Measurements from ENCODE around the gene DLL3. TPM values are rescaled to one million over a fixed set of nuclear protein-coding genes. Genes with fewer than 3 reads are reported as not detected.

Gene DLL3
- total RNA-seq, 1 experiment from 2014 or later: 16.4 TPM

DNA sequence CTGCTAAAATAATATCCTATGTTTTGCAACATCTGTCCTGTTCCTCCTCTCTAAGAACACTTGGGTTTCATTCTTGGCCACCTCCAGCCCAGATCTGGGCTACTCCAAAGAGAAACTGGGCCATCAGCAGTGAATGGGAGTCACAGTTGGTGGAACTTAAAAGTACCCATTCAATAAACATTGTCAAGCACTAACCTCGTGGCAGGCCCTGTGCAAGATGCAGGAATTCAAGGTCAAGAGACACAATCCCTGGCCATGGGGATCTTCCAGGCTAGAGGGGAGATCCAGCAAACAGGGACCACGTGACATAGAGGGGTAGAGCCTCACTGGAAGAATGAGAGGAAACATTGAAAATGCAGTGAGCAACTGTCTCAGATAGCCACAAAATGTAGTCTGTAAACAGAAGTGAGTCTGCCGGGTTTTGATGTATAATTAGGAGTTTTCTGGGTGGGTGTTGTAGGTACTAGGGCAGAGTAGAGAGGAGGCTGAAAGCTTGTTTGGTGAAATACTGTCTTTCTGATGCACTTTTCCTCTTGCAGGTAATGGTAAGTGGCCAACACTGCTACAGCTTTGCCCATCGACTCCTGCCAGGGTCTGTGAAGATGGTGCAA lies 56.1 kb downstream of the DLL3 start:
- CTCF ChIA-PET: no interaction called here

DNA sequence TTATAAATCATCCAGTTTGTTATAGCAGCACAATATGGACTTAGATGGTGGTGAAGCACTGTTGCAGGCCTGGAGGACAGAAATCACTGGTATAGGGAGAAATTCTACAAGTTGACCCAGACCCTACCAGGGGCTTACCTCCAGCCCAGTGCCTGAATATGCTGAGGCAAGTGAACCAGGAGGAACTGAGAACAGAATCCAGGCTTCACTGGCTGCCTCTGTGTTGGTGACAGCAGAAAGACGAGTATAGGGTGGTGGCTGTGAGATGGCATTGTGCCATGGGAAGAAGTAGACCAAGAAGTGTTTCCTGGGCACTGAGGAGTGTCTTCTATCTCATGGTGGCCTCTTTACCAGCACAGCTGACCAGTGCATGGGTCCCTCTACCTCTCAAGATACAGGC lies 57.1 kb downstream of the DLL3 start:
- DNase-seq (ENCODE audit: low spot score) (no peak), ATAC-seq (no peak)
- Mint-ChIP-seq H3K36me3 (no peaks in the 10 kb centered on the region), H3K27ac (no peak overlapping the region), H3K27me3 (ENCODE audit: low read depth) (peaks cover 16% of the 10 kb centered on the region), H3K4me1 (0 out of 2 replicates have a peak, but pooled peaks cover 5% of the 10 kb centered on the region), H3K4me3 (no peak overlapping the region), H3K9me3 (no peaks in the 10 kb centered on the region)
- CTCF ChIA-PET: no interaction called here
- TF ChIP-seq TEAD4 (CRISPR knock-in tag; IDR thresholded peaks at IDR 0.05) (no peak), KAT7 (CRISPR knock-in tag; IDR thresholded peaks at IDR 0.05; ENCODE audit: borderline replicate concordance) (no peak), ATF1 (CRISPR knock-in tag; IDR thresholded peaks at IDR 0.05) (no peak), NR1H2 (CRISPR knock-in tag; IDR thresholded peaks at IDR 0.05) (no peak)
- TF ChIP-seq, protein P1, sequence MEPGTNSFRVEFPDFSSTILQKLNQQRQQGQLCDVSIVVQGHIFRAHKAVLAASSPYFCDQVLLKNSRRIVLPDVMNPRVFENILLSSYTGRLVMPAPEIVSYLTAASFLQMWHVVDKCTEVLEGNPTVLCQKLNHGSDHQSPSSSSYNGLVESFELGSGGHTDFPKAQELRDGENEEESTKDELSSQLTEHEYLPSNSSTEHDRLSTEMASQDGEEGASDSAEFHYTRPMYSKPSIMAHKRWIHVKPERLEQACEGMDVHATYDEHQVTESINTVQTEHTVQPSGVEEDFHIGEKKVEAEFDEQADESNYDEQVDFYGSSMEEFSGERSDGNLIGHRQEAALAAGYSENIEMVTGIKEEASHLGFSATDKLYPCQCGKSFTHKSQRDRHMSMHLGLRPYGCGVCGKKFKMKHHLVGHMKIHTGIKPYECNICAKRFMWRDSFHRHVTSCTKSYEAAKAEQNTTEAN (CRISPR knock-in tag; IDR thresholded peaks at IDR 0.05): no peak
- TF ChIP-seq, protein P2, sequence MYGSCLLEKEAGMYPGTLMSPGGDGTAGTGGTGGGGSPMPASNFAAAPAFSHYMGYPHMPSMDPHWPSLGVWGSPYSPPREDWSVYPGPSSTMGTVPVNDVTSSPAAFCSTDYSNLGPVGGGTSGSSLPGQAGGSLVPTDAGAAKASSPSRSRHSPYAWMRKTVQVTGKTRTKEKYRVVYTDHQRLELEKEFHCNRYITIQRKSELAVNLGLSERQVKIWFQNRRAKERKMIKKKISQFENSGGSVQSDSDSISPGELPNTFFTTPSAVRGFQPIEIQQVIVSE (CRISPR knock-in tag; IDR thresholded peaks at IDR 0.05; ENCODE audit: borderline replicate concordance): no peak
- POLR2A ChIA-PET: no interaction called here

More for the DNA sequence above, 56.1 kb downstream of the DLL3 start:
- Mint-ChIP-seq H3K27ac (no peak overlapping the region), H3K4me1 (0 out of 2 replicates have a peak, but pooled peaks cover 5% of the 10 kb centered on the region), H3K27me3 (ENCODE audit: low read depth) (peaks cover 10% of the 10 kb centered on the region), H3K9me3 (no peaks in the 10 kb centered on the region), H3K4me3 (no peak overlapping the region), H3K36me3 (no peaks in the 10 kb centered on the region)
- TF ChIP-seq ZNF121 (CRISPR knock-in tag; IDR thresholded peaks at IDR 0.05) (no peak), TEAD4 (CRISPR knock-in tag; IDR thresholded peaks at IDR 0.05) (no peak), GTF2I (CRISPR knock-in tag; conservative IDR thresholded peaks at IDR 0.05) (no peak), SMAD3 (CRISPR knock-in tag; IDR thresholded peaks at IDR 0.05; ENCODE audit: borderline replicate concordance) (no peak)
- POLR2A ChIA-PET: no interaction called here
- ATAC-seq: no peak
- no peak for DNase-seq (ENCODE audit: low spot score)

Other genes starting within 250 kb of the DLL3 start
- not detected in 3 replicates for gene IFNL2, start 230.6 kb upstream of the DLL3 start, total RNA-seq (2021)
- gene IFNL1, start 202.5 kb upstream of the DLL3 start, total RNA-seq (2021): not detected in 3 replicates
- 7.1 to 8.5 TPM (median 8.1 TPM) in 3 replicates for gene LRFN1, start 178.1 kb upstream of the DLL3 start, total RNA-seq (2021)
- gene GMFG, start 162.9 kb upstream of the DLL3 start, total RNA-seq (2021): 0.96 to 1.8 TPM (median 1.4 TPM) in 3 replicates
- 148 to 164 TPM (median 150 TPM) in 3 replicates for gene SAMD4B, start 156.5 kb upstream of the DLL3 start, total RNA-seq (2021)
- 27.8 to 34.4 TPM (median 29.4 TPM) in 3 replicates for gene PAF1, start 107.8 kb upstream of the DLL3 start, total RNA-seq (2021)
- gene MED29, start 107.6 kb upstream of the DLL3 start, total RNA-seq (2021): 37.6 to 42.9 TPM (median 39.4 TPM) in 3 replicates
- 17.3 to 22.2 TPM (median 18.4 TPM) in 3 replicates for gene ZFP36, start 92.1 kb upstream of the DLL3 start, total RNA-seq (2021)
- gene PLEKHG2, start 86.3 kb upstream of the DLL3 start, total RNA-seq (2021): 62.3 to 72.0 TPM (median 63.6 TPM) in 3 replicates
- gene RPS16, start 63.0 kb upstream of the DLL3 start, total RNA-seq (2021): 2,962 to 3,158 TPM (median 2,999 TPM) in 3 replicates
- gene SUPT5H, start 53.4 kb upstream of the DLL3 start, total RNA-seq (2021): 109 to 135 TPM (median 110 TPM) in 3 replicates
- 136 to 154 TPM (median 137 TPM) in 3 replicates for gene TIMM50, start 18.1 kb upstream of the DLL3 start, total RNA-seq (2021)
- gene SELENOV, start 16.2 kb downstream of the DLL3 start, total RNA-seq (2021): 12.6 to 15.4 TPM (median 15.1 TPM) in 3 replicates
- 2.7 to 3.6 TPM (median 2.7 TPM) in 3 replicates for gene EID2B, start 33.9 kb downstream of the DLL3 start, total RNA-seq (2021)
- 21.5 to 24.0 TPM (median 23.7 TPM) in 3 replicates for gene EID2, start 41.2 kb downstream of the DLL3 start, total RNA-seq (2021)
- not detected in 3 replicates for gene LGALS13, start 103.6 kb downstream of the DLL3 start, total RNA-seq (2021)
- not detected in 3 replicates for gene LGALS16, start 157.0 kb downstream of the DLL3 start, total RNA-seq (2021)
- not detected in 3 replicates for gene LGALS14, start 205.5 kb downstream of the DLL3 start, total RNA-seq (2021)
- gene CLC, start 239.1 kb downstream of the DLL3 start, total RNA-seq (2021): not detected in 3 replicates

Measured in WTC11 (cell line).